K562 (cell line): ENCODE measurements around the gene STX18. TPM values are rescaled to one million over a fixed set of nuclear protein-coding genes. Genes with fewer than 3 reads are reported as not detected.

Experiments used
- AFF4 ChIP-seq: sonication (generic); formaldehyde crosslinking; IDR thresholded peaks from 2 replicates; pipeline ENCODE4 v1.8.0; 2023; ENCODE audit warnings: mild to moderate bottlenecking, missing genetic modification reagents
- BRD9 ChIP-seq: fragments of 450-650 bp; IDR thresholded peaks from 2 replicates; pipeline ENCODE4 v1.6.1; 2018; ENCODE audit warnings: low read depth; ENCODE audit not compliant: partially characterized antibody
- CBFA2T3 ChIP-seq: fragments of 450-650 bp; IDR thresholded peaks from 2 replicates; pipeline ENCODE4 v1.6.1; 2017
- CBX5 ChIP-seq: IDR thresholded peaks from 2 replicates; pipeline ENCODE4 v1.6.1; 2014; ENCODE audit warnings: low read depth, borderline replicate concordance
- DDX20 ChIP-seq: fragments of 450-650 bp; IDR thresholded peaks from 2 replicates; pipeline ENCODE4 v1.6.1; 2016; ENCODE audit warnings: missing genetic modification characterization, low read depth, mild to moderate bottlenecking, missing compliant biosample characterization, moderate library complexity
- GTF2F1 ChIP-seq: IDR thresholded peaks from 2 replicates; pipeline ENCODE4 v1.6.1; 2011; ENCODE audit warnings: low read depth, low read length, improper control_type of control experiment
- HCFC1 ChIP-seq: IDR thresholded peaks from 2 replicates; pipeline ENCODE4 v1.6.1; 2012; ENCODE audit warnings: low read depth, low read length, improper control_type of control experiment
- HMG20A ChIP-seq: fragments of 450-650 bp; formaldehyde crosslinking; conservative IDR thresholded peaks from 2 replicates; pipeline ENCODE4 v1.4.0; 2020; ENCODE audit warnings: mild to moderate bottlenecking, mixed read lengths
- KAT2B ChIP-seq: IDR thresholded peaks from one replicate; pipeline ENCODE4 v1.6.1; 2012; ENCODE audit warnings: low read depth, mild to moderate bottlenecking, control low read depth, inconsistent platforms, low read length, moderate library complexity
- KLF6 ChIP-seq: fragments of 250-450 bp; sonication (Bioruptor Pico); IDR thresholded peaks from 2 replicates; pipeline ENCODE4 v1.4.0; 2020; ENCODE audit warnings: mild to moderate bottlenecking, moderate library complexity, borderline replicate concordance
- MCM2 ChIP-seq: fragments of 450-650 bp; IDR thresholded peaks from 2 replicates; pipeline ENCODE4 v1.6.1; 2017; ENCODE audit warnings: low read depth, mild to moderate bottlenecking
- ZNF143 ChIP-seq: sonication (generic); formaldehyde crosslinking; IDR thresholded peaks from 2 replicates; pipeline ENCODE4 v1.9.0; 2022; ENCODE audit warnings: mild to moderate bottlenecking, missing genetic modification reagents
- ZNF184 ChIP-seq: sonication (generic); formaldehyde crosslinking; IDR thresholded peaks from 2 replicates; pipeline ENCODE4 v1.5.0; 2020; ENCODE audit warnings: missing genetic modification reagents
- ZNF395 ChIP-seq: fragments of 200-800 bp; sonication (Bioruptor generic); IDR thresholded peaks from 2 replicates; pipeline ENCODE4 v1.6.1; 2017; ENCODE audit warnings: missing genetic modification characterization, missing compliant biosample characterization
- ZNF717 ChIP-seq: fragments of 250-450 bp; sonication (Bioruptor Pico); IDR thresholded peaks from 2 replicates; pipeline ENCODE4 v1.5.0; 2021
- ZNF830 ChIP-seq: fragments of 250-450 bp; sonication (Bioruptor Pico); IDR thresholded peaks from 2 replicates; pipeline ENCODE4 v1.5.0; 2021; ENCODE audit warnings: mild to moderate bottlenecking
- polyA plus RNA-seq, 8 experiments: library from polyadenylated mRNA; depleted of rRNA in 4 of 8; stranded (reverse) in 5 of 8; unstranded in 3 of 8; fragments of >200 nt; fragmentation: Nextera tagmentation in 2 of 8; fragmentation: Illumina TruSeq in 1 of 8; extraction: Ambion mirVana in 2 of 8; extraction: Trizol in 1 of 8; gene quantifications; 2 replicates each; pipeline versions ENCODE4 v1.2.1 to v1.2.3, GENCODE V29; 2011 to 2014; ENCODE audit warnings: inconsistent platforms in 1 of 8, missing spikeins in 1 of 8
- total RNA-seq, 7 experiments: library from RNA; depleted of rRNA in 6 of 7; stranded (reverse); fragments of >200 nt in 6 of 7; fragmentation: Illumina TruSeq in 2 of 7; extraction: Trizol in 2 of 7; gene quantifications; 2 replicates each; pipeline versions ENCODE4 v1.2.1 to v1.2.3, GENCODE V29; 2011 to 2021; ENCODE audit warnings: low replicate concordance in 1 of 7
- TF ChIP-seq, protein P1 (sequence below): fragments of 150-350 bp; IDR thresholded peaks from 2 replicates; pipeline ENCODE4 v1.6.1; 2014; ENCODE audit warnings: low read depth, mild to moderate bottlenecking, low read length, borderline replicate concordance
- TF ChIP-seq, protein P2 (sequence below): fragments of 250-450 bp; sonication (Bioruptor Pico); IDR thresholded peaks from 2 replicates; pipeline ENCODE4 v1.4.0; 2020

Gene STX18
- total and polyA plus RNA-seq, 9 of the 15 experiments (the other 6 are each of a cell fraction or from before 2014, with no cell fraction given), result 6.2 to 41.7 (median 22.7) TPM

DNA sequence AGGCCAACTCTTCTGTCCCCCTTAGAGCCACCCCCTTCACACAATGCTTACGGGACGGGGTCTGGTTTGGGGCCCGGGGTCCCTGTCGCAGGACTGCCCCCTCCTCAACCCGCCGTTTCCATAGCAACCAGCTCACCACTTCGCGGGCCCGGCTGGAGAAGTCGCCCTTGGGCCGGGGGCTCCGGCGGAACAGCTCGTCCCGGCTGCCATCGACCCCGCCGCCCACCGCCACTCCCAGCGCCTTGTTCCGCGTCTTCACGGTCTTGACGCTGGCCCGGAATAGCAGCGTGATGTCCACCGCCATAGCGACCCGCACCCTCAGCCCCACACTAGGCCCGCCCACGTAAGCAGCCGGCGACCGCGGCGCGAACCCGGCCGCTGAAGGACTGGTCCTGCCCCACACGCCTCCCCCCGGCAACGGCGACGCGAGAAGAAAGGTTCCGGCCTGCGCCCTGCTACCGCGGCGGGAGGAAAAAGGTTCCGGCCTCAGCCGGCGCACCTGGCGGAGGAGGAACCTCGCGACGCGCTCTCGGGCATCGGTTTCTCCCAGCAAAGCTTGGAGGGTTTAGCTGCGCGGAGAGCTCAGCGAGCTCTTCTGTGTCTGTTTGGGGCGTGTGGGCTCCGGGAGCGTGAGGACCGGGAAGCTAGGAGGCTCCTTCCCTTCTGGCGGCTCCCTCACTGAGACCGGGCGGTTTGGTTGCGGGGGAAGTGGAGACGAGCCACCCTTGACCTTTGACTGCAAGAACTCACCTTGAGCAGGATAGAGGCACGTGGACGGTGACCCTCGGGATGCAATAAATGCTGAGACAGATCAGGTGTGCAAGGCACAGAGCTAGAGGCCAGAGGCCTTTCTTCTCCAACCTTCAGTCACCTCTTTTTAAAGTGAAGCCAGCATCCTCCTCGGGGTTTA is at the start of gene STX18 (continued):
- TF ChIP-seq KLF6 (CRISPR knock-in tag) (peak; percentile 61; the same call in 1 of the 2 replicates), DDX20 (tag) (no peak), ZNF395 (CRISPR knock-in tag) (peak; percentile 88), ZNF830 (CRISPR knock-in tag) (0 out of 2 replicates have a peak, but pooled peaks have one; percentile 54), BRD9 (no peak), GTF2F1 (peak; percentile 80; the same call in 1 of the 2 replicates), ZNF717 (CRISPR knock-in tag) (no peak), CBX5 (0 out of 2 replicates have a peak, but pooled peaks have one; percentile 71), HMG20A (CRISPR knock-in tag) (no peak), MCM2 (no peak), AFF4 (peak; percentile 82; the same call in 1 of the 2 replicates), ZNF143 (CRISPR knock-in tag) (no peak; the same call in 1 of the 2 replicates), ZNF184 (CRISPR knock-in tag) (no peak), CBFA2T3 (peak; percentile 47), HCFC1 (peak; percentile 92), KAT2B (no peak)
- TF ChIP-seq, protein P1, sequence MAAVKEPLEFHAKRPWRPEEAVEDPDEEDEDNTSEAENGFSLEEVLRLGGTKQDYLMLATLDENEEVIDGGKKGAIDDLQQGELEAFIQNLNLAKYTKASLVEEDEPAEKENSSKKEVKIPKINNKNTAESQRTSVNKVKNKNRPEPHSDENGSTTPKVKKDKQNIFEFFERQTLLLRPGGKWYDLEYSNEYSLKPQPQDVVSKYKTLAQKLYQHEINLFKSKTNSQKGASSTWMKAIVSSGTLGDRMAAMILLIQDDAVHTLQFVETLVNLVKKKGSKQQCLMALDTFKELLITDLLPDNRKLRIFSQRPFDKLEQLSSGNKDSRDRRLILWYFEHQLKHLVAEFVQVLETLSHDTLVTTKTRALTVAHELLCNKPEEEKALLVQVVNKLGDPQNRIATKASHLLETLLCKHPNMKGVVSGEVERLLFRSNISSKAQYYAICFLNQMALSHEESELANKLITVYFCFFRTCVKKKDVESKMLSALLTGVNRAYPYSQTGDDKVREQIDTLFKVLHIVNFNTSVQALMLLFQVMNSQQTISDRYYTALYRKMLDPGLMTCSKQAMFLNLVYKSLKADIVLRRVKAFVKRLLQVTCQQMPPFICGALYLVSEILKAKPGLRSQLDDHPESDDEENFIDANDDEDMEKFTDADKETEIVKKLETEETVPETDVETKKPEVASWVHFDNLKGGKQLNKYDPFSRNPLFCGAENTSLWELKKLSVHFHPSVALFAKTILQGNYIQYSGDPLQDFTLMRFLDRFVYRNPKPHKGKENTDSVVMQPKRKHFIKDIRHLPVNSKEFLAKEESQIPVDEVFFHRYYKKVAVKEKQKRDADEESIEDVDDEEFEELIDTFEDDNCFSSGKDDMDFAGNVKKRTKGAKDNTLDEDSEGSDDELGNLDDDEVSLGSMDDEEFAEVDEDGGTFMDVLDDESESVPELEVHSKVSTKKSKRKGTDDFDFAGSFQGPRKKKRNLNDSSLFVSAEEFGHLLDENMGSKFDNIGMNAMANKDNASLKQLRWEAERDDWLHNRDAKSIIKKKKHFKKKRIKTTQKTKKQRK, result no peak
- TF ChIP-seq, protein P2, sequence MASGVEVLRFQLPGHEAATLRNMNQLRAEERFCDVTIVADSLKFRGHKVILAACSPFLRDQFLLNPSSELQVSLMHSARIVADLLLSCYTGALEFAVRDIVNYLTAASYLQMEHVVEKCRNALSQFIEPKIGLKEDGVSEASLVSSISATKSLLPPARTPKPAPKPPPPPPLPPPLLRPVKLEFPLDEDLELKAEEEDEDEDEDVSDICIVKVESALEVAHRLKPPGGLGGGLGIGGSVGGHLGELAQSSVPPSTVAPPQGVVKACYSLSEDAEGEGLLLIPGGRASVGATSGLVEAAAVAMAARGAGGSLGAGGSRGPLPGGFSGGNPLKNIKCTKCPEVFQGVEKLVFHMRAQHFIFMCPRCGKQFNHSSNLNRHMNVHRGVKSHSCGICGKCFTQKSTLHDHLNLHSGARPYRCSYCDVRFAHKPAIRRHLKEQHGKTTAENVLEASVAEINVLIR (CRISPR knock-in tag), result peak; percentile 96
